GM12878 (cell line): ENCODE measurements around the gene VCL. TPM values are rescaled to one million over a fixed set of nuclear protein-coding genes. Genes with fewer than 3 reads are reported as not detected.
A peak's percentile ranks its signal among the peaks of the same experiment; 100 is the strongest.

Experiments
- ATAC-seq: fragments of 200-7000 bp; cut with Tn5 transposase; 3 replicates; pipeline ENCODE4 v1.9.1; 2020; ENCODE audit warnings: mild to moderate bottlenecking, moderate library complexity
- BruUV-seq: library from RNA; stranded (reverse); fragments of 400-500 nt; replicated peaks from 2 replicates; lab custom pipeline; 2021; lab: Mats Ljungman, UMichigan
- CTCF ChIA-PET: fragments of 300-600 bp; sonication (Branson Sonifier 250); formaldehyde crosslinking; extraction: SDS; loops from one replicate; lab custom pipeline; 2021; ENCODE audit warnings: inconsistent platforms; lab: Yijun Ruan, JAX
- POLR2A ChIA-PET: fragments of 350-600 bp; formaldehyde crosslinking; extraction: SDS; loops from one replicate; lab custom pipeline; 2021; ENCODE audit warnings: inconsistent platforms; lab: Charles Lee
- RAD21 ChIA-PET: fragments of 300-600 bp; sonication (Branson Sonifier 250); formaldehyde crosslinking; loops from one replicate; lab custom pipeline; 2023; ENCODE audit warnings: antibody characterized with exemption; ENCODE audit not compliant: unreplicated experiment; lab: Charles Lee
- SMC1A ChIA-PET: fragments of 300-600 bp; sonication (Branson Sonifier 250); formaldehyde crosslinking; loops from one replicate; lab custom pipeline; 2023; ENCODE audit not compliant: unreplicated experiment, uncharacterized antibody; lab: Charles Lee
- DNase-seq: peaks from one replicate; pipeline ENCODE4 v3.0.0-alpha.2; 2011; ENCODE audit warnings: low read depth, low spot score
- FAIRE-seq: peaks from 3 replicates; lab custom pipeline; 2011; peaks lifted over from hg19 to GRCh38; lab: Jason Lieb, UNC
- H2AFZ ChIP-seq: 2 replicates; pipeline ENCODE4 v1.6.0; 2011; ENCODE audit warnings: low read depth, low read length, control low read depth; ENCODE audit not compliant: control insufficient read depth
- H3K27ac ChIP-seq: 2 replicates; pipeline ENCODE4 v1.5.1; 2011; ENCODE audit warnings: control low read depth; ENCODE audit not compliant: control insufficient read depth, insufficient read depth
- H3K27me3 ChIP-seq, 2 experiments: replicated peaks in 1 of 2; 2 replicates each; pipeline versions ENCODE4 v1.6.0 to v1.6.1; 2011; ENCODE audit warnings: low read length in 1 of 2; ENCODE audit not compliant: control insufficient read depth in 2 of 2, insufficient read depth in 2 of 2
- H3K36me3 ChIP-seq, 2 experiments: 2 replicates each; pipeline ENCODE4 v1.5.1; 2011; ENCODE audit warnings: low read length in 1 of 2; ENCODE audit not compliant: control insufficient read depth in 2 of 2, insufficient read depth in 2 of 2
- H3K4me1 ChIP-seq: 2 replicates; pipeline ENCODE4 v1.6.1; 2011; ENCODE audit warnings: mild to moderate bottlenecking, low read length, moderate library complexity, mixed read lengths; ENCODE audit not compliant: control insufficient read depth, insufficient read depth
- H3K4me2 ChIP-seq: 2 replicates; pipeline ENCODE4 v1.6.0; 2011; ENCODE audit warnings: control low read depth; ENCODE audit not compliant: control insufficient read depth, insufficient read depth
- H3K4me3 ChIP-seq: fragments of 200-600 bp; sonication (generic); 2 replicates; pipeline ENCODE4 v1.5.1; 2016
- H3K79me2 ChIP-seq: 2 replicates; pipeline ENCODE4 v1.6.0; 2011; ENCODE audit warnings: low read length; ENCODE audit not compliant: control insufficient read depth, insufficient read depth
- H3K9ac ChIP-seq: 2 replicates; pipeline ENCODE4 v1.8.0; 2011; ENCODE audit warnings: low read length, control low read depth, mixed read lengths; ENCODE audit not compliant: control insufficient read depth, insufficient read depth
- H3K9me3 ChIP-seq: replicated peaks from 3 replicates; pipeline ENCODE4 v1.5.1; 2011; ENCODE audit warnings: mild to moderate bottlenecking, low read length; ENCODE audit not compliant: control insufficient read depth, insufficient read depth
- H4K20me1 ChIP-seq: 2 replicates; pipeline ENCODE4 v1.6.0; 2011; ENCODE audit not compliant: control insufficient read depth, insufficient read depth
- BHLHE40 ChIP-seq, 2 experiments: fragments of 450-650 bp in 1 of 2; IDR thresholded peaks; 2 replicates each; pipeline ENCODE4 v1.6.1; 2011 to 2017; ENCODE audit warnings: low read depth in 2 of 2, borderline replicate concordance in 1 of 2, improper control_type of control experiment in 1 of 2, low read length in 1 of 2, mild to moderate bottlenecking in 1 of 2
- MXI1 ChIP-seq: fragments of 150-350 bp; IDR thresholded peaks from 2 replicates; pipeline ENCODE4 v1.6.1; 2011; ENCODE audit warnings: low read depth, mild to moderate bottlenecking, inconsistent platforms, low read length, improper control_type of control experiment
- RAD51 ChIP-seq: fragments of 450-650 bp; IDR thresholded peaks from 2 replicates; pipeline ENCODE4 v1.6.1; 2016; ENCODE audit warnings: moderate library complexity, mild to moderate bottlenecking, inconsistent platforms
- RUNX3 ChIP-seq: IDR thresholded peaks from 2 replicates; pipeline ENCODE4 v1.6.1; 2012; ENCODE audit warnings: low read length, inconsistent platforms
- WGBS: methylation state at CpG from one replicate; pipeline ENCODE4 v1.1.6; 2016; ENCODE audit warnings: low lambda C conversion rate; ENCODE audit not compliant: insufficient replicate concordance, insufficient coverage; ENCODE audit errors: missing lambda C conversion rate; 5-methylcytosine and 5-hydroxymethylcytosine counted together
- in situ Hi-C: fragments of 300-500 bp; cut with MboI; formaldehyde crosslinking; loops from 9 replicates; pipeline ENCODE4 v1.14.3; 2018; ENCODE audit warnings: mixed read lengths
- intact Hi-C: fragments of 100-400 bp; cut with micrococcal nuclease; formaldehyde crosslinking; loops from one replicate; pipeline ENCODE4 v1.14.2; 2022; ENCODE audit not compliant: unreplicated experiment
- polyA plus RNA-seq, 11 experiments: library from polyadenylated mRNA; depleted of rRNA in 4 of 11; unstranded in 6 of 11; stranded (reverse) in 5 of 11; fragments of >200 nt; fragmentation: Nextera tagmentation in 4 of 11; fragmentation: Illumina TruSeq in 1 of 11; extraction: Ambion mirVana in 4 of 11; extraction: Trizol in 1 of 11; gene quantifications; 1 replicate in 1 of 11; 2 replicates in 10 of 11; pipeline versions ENCODE4 v1.2.1 to v1.2.3, GENCODE V29; 2011 to 2016; ENCODE audit warnings: inconsistent platforms in 2 of 11, missing spikeins in 2 of 11, low read depth in 1 of 11
- total RNA-seq, 4 experiments: library from RNA; depleted of rRNA in 3 of 4; stranded (reverse); fragments of >200 nt in 3 of 4; fragmentation: Illumina TruSeq in 1 of 4; extraction: Trizol in 1 of 4; gene quantifications; 2 replicates each; pipeline versions ENCODE4 v1.2.1 to v1.2.3, GENCODE V29; 2013 to 2021

VCL gene
- total and polyA plus RNA-seq, 10 of the 15 experiments (the other 5 are each of a cell fraction or from before 2014, with no cell fraction given), result 6.7 to 54.6 (median 24.3) TPM

- SMC1A ChIA-PET, result interaction anchor here (0.9 to 5.8 kb wide), 12 partner anchors 9 to 235 kb away, joined by 3 to 78 read pairs (median 7); partner anchors contain the start of genes ADK and AP3M1
- H3K4me1 ChIP-seq, result peaks cover 52% of the 10 kb centered on the region
- H2AFZ ChIP-seq, result no peak overlapping the region
- in situ Hi-C loops (no loop called here), intact Hi-C loops (no loop called here)
- peaks cover 58% of the 10 kb centered on the region for H3K79me2 ChIP-seq
- H3K4me2 ChIP-seq, result peak overlapping the region; percentile 83
- H3K36me3 ChIP-seq, result no peaks in the 10 kb centered on the region; a peak in 1 of 4 replicates
- H3K9ac ChIP-seq, result no peak overlapping the region
- BruUV-seq, result no TSS peak
- CTCF ChIA-PET, result interaction anchor here (0.5 to 5.3 kb wide), 10 partner anchors 8 to 281 kb away, joined by 3 to 51 read pairs (median 6); partner anchors contain the start of genes ADK and AP3M1
- no peaks in the 10 kb centered on the region for H4K20me1 ChIP-seq
- FAIRE-seq, result no peak
- no peak overlapping the region for H3K4me3 ChIP-seq
- no peaks in the 10 kb centered on the region for H3K27me3 ChIP-seq
- H3K9me3 ChIP-seq, result no peaks in the 10 kb centered on the region
- POLR2A ChIA-PET, result interaction anchor here (0.9 to 4.8 kb wide), 7 partner anchors 10 to 22 kb away, joined by 3 to 44 read pairs (median 7); no protein-coding TSS in a partner anchor
- peak overlapping the region; percentile 57 for H3K27ac ChIP-seq
- peak; percentile 35 for ATAC-seq
- WGBS, result 0% methylated on average over 1 of the region's 1 CpG
- no peak for TF ChIP-seq RAD51
- TF ChIP-seq BHLHE40 (IDR thresholded peaks at IDR 0.05; ENCODE audit: borderline replicate concordance in 1 of 2, low read depth in 2 of 2, low read length in 1 of 2), result peak in 1 of 2 experiments; percentile 12; a peak in 1 of 4 replicates
- TF ChIP-seq RUNX3, result peak; percentile 21; the same call in 1 of the 2 replicates
- no peak for TF ChIP-seq MXI1
- no peak for DNase-seq
- RAD21 ChIA-PET, result interaction anchor here (0.6 to 6.6 kb wide), 10 partner anchors 9 to 804 kb away, joined by 3 to 58 read pairs (median 6); partner anchors contain the start of genes ADK and AP3M1
Observed at GRCh38 chr10:74167443-74167842, 169.5 kb downstream of the VCL start.

Other genes starting within 250 kb of the VCL start
- 74.3 and 77.4 TPM in 2 replicates for gene CHCHD1, start 216.1 kb upstream of the VCL start, total RNA-seq (2014; rRNA removed)
- 42.8 and 47.5 TPM in 2 replicates for gene CHCHD1, start 216.1 kb upstream of the VCL start, total RNA-seq (2014; rRNA removed; fragmentation: Illumina TruSeq; extraction: Trizol)
- 35.0 and 36.9 TPM in 2 replicates for gene CHCHD1, start 216.1 kb upstream of the VCL start, total RNA-seq (2021)
- 56.7 and 69.0 TPM in 2 replicates for gene CHCHD1, start 216.1 kb upstream of the VCL start, polyA plus RNA-seq (2011; rRNA removed)
- gene CHCHD1, start 216.1 kb upstream of the VCL start, polyA plus RNA-seq (2014; fragmentation: Illumina TruSeq; extraction: Trizol), result 25.3 and 42.4 TPM in 2 replicates
- gene CHCHD1, start 216.1 kb upstream of the VCL start, polyA plus RNA-seq (2014; fragmentation: Nextera tagmentation; extraction: Ambion mirVana), result 10 to 100 TPM; 69.5 to 81.4 TPM
- gene CHCHD1, start 216.1 kb upstream of the VCL start, polyA plus RNA-seq (2014; rRNA removed), result 70.4 and 79.4 TPM in 2 replicates
- 100 to 1,000 TPM; 127 to 132 TPM for gene CHCHD1, start 216.1 kb upstream of the VCL start, polyA plus RNA-seq (2016; fragmentation: Nextera tagmentation; extraction: Ambion mirVana)
- gene ZSWIM8, start 212.5 kb upstream of the VCL start, total RNA-seq (2014; rRNA removed), result 23.9 and 30.8 TPM in 2 replicates
- gene ZSWIM8, start 212.5 kb upstream of the VCL start, total RNA-seq (2014; rRNA removed; fragmentation: Illumina TruSeq; extraction: Trizol), result 16.4 and 18.7 TPM in 2 replicates
- gene ZSWIM8, start 212.5 kb upstream of the VCL start, total RNA-seq (2021), result 45.4 and 47.9 TPM in 2 replicates
- 17.5 and 44.6 TPM in 2 replicates for gene ZSWIM8, start 212.5 kb upstream of the VCL start, polyA plus RNA-seq (2011; rRNA removed)
- 15.3 and 31.5 TPM in 2 replicates for gene ZSWIM8, start 212.5 kb upstream of the VCL start, polyA plus RNA-seq (2014; fragmentation: Illumina TruSeq; extraction: Trizol)
- gene ZSWIM8, start 212.5 kb upstream of the VCL start, polyA plus RNA-seq (2014; fragmentation: Nextera tagmentation; extraction: Ambion mirVana), result 1 to 10 TPM; 7.8 to 8.5 TPM
- gene ZSWIM8, start 212.5 kb upstream of the VCL start, polyA plus RNA-seq (2014; rRNA removed), result 47.1 and 48.8 TPM in 2 replicates
- gene ZSWIM8, start 212.5 kb upstream of the VCL start, polyA plus RNA-seq (2016; fragmentation: Nextera tagmentation; extraction: Ambion mirVana), result 10 to 100 TPM; 14.0 to 15.1 TPM
- gene NDST2, start 186.5 kb upstream of the VCL start, total RNA-seq (2014; rRNA removed), result 18.0 and 18.8 TPM in 2 replicates
- 8.9 and 10.1 TPM in 2 replicates for gene NDST2, start 186.5 kb upstream of the VCL start, total RNA-seq (2014; rRNA removed; fragmentation: Illumina TruSeq; extraction: Trizol)
- 34.3 and 35.2 TPM in 2 replicates for gene NDST2, start 186.5 kb upstream of the VCL start, total RNA-seq (2021)
- 23.8 and 31.1 TPM in 2 replicates for gene NDST2, start 186.5 kb upstream of the VCL start, polyA plus RNA-seq (2011; rRNA removed)
- 16.6 and 22.6 TPM in 2 replicates for gene NDST2, start 186.5 kb upstream of the VCL start, polyA plus RNA-seq (2014; fragmentation: Illumina TruSeq; extraction: Trizol)
- 1 to 10 TPM; 2.2 to 3.0 TPM for gene NDST2, start 186.5 kb upstream of the VCL start, polyA plus RNA-seq (2014; fragmentation: Nextera tagmentation; extraction: Ambion mirVana)
- gene NDST2, start 186.5 kb upstream of the VCL start, polyA plus RNA-seq (2014; rRNA removed), result 31.3 and 34.7 TPM in 2 replicates
- 10 to 100 TPM; 22.7 to 24.0 TPM for gene NDST2, start 186.5 kb upstream of the VCL start, polyA plus RNA-seq (2016; fragmentation: Nextera tagmentation; extraction: Ambion mirVana)
- 15.9 and 18.0 TPM in 2 replicates for gene CAMK2G, start 123.6 kb upstream of the VCL start, total RNA-seq (2014; rRNA removed)
- gene CAMK2G, start 123.6 kb upstream of the VCL start, total RNA-seq (2014; rRNA removed; fragmentation: Illumina TruSeq; extraction: Trizol), result 15.1 and 15.8 TPM in 2 replicates
- 18.9 and 20.9 TPM in 2 replicates for gene CAMK2G, start 123.6 kb upstream of the VCL start, total RNA-seq (2021)
- gene CAMK2G, start 123.6 kb upstream of the VCL start, polyA plus RNA-seq (2011; rRNA removed), result 14.3 and 19.7 TPM in 2 replicates
- gene CAMK2G, start 123.6 kb upstream of the VCL start, polyA plus RNA-seq (2014; fragmentation: Illumina TruSeq; extraction: Trizol), result 21.1 and 22.9 TPM in 2 replicates
- 1 to 10 TPM; 5.5 to 6.9 TPM for gene CAMK2G, start 123.6 kb upstream of the VCL start, polyA plus RNA-seq (2014; fragmentation: Nextera tagmentation; extraction: Ambion mirVana)
- 23.4 and 24.3 TPM in 2 replicates for gene CAMK2G, start 123.6 kb upstream of the VCL start, polyA plus RNA-seq (2014; rRNA removed)
- gene CAMK2G, start 123.6 kb upstream of the VCL start, polyA plus RNA-seq (2016; fragmentation: Nextera tagmentation; extraction: Ambion mirVana), result 10 to 100 TPM; 13.9 TPM
- gene PLAU, start 87.0 kb upstream of the VCL start, total RNA-seq (2014; rRNA removed), result 11.2 and 11.9 TPM in 2 replicates
- 9.3 and 16.0 TPM in 2 replicates for gene PLAU, start 87.0 kb upstream of the VCL start, total RNA-seq (2014; rRNA removed; fragmentation: Illumina TruSeq; extraction: Trizol)
- gene PLAU, start 87.0 kb upstream of the VCL start, total RNA-seq (2021), result 15.2 and 17.1 TPM in 2 replicates
- gene PLAU, start 87.0 kb upstream of the VCL start, polyA plus RNA-seq (2011; rRNA removed), result 2.0 and 2.5 TPM in 2 replicates
- 10.4 and 12.8 TPM in 2 replicates for gene PLAU, start 87.0 kb upstream of the VCL start, polyA plus RNA-seq (2014; fragmentation: Illumina TruSeq; extraction: Trizol)
- 1 to 10 TPM; 5.7 to 8.0 TPM for gene PLAU, start 87.0 kb upstream of the VCL start, polyA plus RNA-seq (2014; fragmentation: Nextera tagmentation; extraction: Ambion mirVana)
- 11.1 and 12.2 TPM in 2 replicates for gene PLAU, start 87.0 kb upstream of the VCL start, polyA plus RNA-seq (2014; rRNA removed)
- gene PLAU, start 87.0 kb upstream of the VCL start, polyA plus RNA-seq (2016; fragmentation: Nextera tagmentation; extraction: Ambion mirVana), result 10 to 100 TPM; 16.9 to 20.9 TPM
- gene AP3M1, start 152.7 kb downstream of the VCL start, total RNA-seq (2014; rRNA removed), result 46.8 and 52.3 TPM in 2 replicates
- 44.6 TPM in 2 replicates for gene AP3M1, start 152.7 kb downstream of the VCL start, total RNA-seq (2014; rRNA removed; fragmentation: Illumina TruSeq; extraction: Trizol)
- gene AP3M1, start 152.7 kb downstream of the VCL start, total RNA-seq (2021), result 46.7 and 48.6 TPM in 2 replicates
- 83.4 and 108 TPM in 2 replicates for gene AP3M1, start 152.7 kb downstream of the VCL start, polyA plus RNA-seq (2011; rRNA removed)
- gene AP3M1, start 152.7 kb downstream of the VCL start, polyA plus RNA-seq (2014; fragmentation: Illumina TruSeq; extraction: Trizol), result 70.9 and 96.8 TPM in 2 replicates
- gene AP3M1, start 152.7 kb downstream of the VCL start, polyA plus RNA-seq (2014; fragmentation: Nextera tagmentation; extraction: Ambion mirVana), result 10 to 100 TPM; 22.1 to 29.6 TPM
- gene AP3M1, start 152.7 kb downstream of the VCL start, polyA plus RNA-seq (2014; rRNA removed), result 46.6 and 47.4 TPM in 2 replicates
- 10 to 100 TPM; 72.4 to 72.9 TPM for gene AP3M1, start 152.7 kb downstream of the VCL start, polyA plus RNA-seq (2016; fragmentation: Nextera tagmentation; extraction: Ambion mirVana)
- gene ADK, start 153.1 kb downstream of the VCL start, total RNA-seq (2014; rRNA removed), result 65.5 and 79.2 TPM in 2 replicates
- gene ADK, start 153.1 kb downstream of the VCL start, total RNA-seq (2014; rRNA removed; fragmentation: Illumina TruSeq; extraction: Trizol), result 77.2 and 77.5 TPM in 2 replicates
- gene ADK, start 153.1 kb downstream of the VCL start, total RNA-seq (2021), result 71.9 and 73.6 TPM in 2 replicates
- gene ADK, start 153.1 kb downstream of the VCL start, polyA plus RNA-seq (2011; rRNA removed), result 42.0 and 60.5 TPM in 2 replicates
- gene ADK, start 153.1 kb downstream of the VCL start, polyA plus RNA-seq (2014; fragmentation: Illumina TruSeq; extraction: Trizol), result 85.8 and 106 TPM in 2 replicates
- gene ADK, start 153.1 kb downstream of the VCL start, polyA plus RNA-seq (2014; fragmentation: Nextera tagmentation; extraction: Ambion mirVana), result 100 to 1,000 TPM; 107 to 117 TPM
- gene ADK, start 153.1 kb downstream of the VCL start, polyA plus RNA-seq (2014; rRNA removed), result 50.3 and 67.4 TPM in 2 replicates
- gene ADK, start 153.1 kb downstream of the VCL start, polyA plus RNA-seq (2016; fragmentation: Nextera tagmentation; extraction: Ambion mirVana), result 100 to 1,000 TPM; 148 to 151 TPM